ENCODE measurements around the gene ZNF598. TPM values are rescaled to one million over a fixed set of nuclear protein-coding genes. Genes with fewer than 3 reads are reported as not detected.

The ZNF598 gene
- total RNA-seq, 1 experiment from 2014 or later, result 50.4 TPM

DNA sequence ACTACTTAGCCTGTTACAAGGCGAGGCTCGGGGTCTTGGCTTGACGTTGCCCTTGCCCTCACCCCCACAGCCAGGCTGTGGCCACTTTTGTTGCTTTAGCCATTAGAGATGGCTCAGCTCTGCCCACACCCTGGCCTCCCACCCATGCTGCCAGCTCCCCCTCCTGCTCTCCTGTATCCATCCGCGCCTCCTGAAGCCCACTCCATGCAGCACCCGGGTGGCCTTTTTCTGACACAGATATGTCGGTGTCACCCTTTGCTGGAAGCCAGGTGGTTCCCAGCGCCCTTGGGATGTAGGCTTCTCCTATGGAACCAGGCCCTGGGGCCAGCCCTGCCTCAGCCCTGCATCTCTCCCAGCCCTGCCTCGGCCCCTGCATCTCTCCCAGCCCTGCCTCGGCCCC, 47.8 kb upstream of the ZNF598 start:
- Mint-ChIP-seq H3K27ac (ENCODE audit: unreplicated experiment) (no peak overlapping the region), H3K9me3 (ENCODE audit: unreplicated experiment) (no peaks in the 10 kb centered on the region), H3K27me3 (ENCODE audit: insufficient read depth, unreplicated experiment) (no peaks in the 10 kb centered on the region), H3K4me1 (ENCODE audit: low read depth, unreplicated experiment) (no peaks in the 10 kb centered on the region), H3K4me3 (ENCODE audit: unreplicated experiment) (no peak overlapping the region), H3K36me3 (ENCODE audit: insufficient read depth, unreplicated experiment) (peaks cover 16% of the 10 kb centered on the region)
- no peaks in the 10 kb centered on the region for H3K4me1 ChIP-seq
- no peaks in the 10 kb centered on the region for H3K27me3 ChIP-seq (replicated peaks; ENCODE audit: control insufficient read depth, insufficient read depth, low read length)
- intact Hi-C loops (cut with micrococcal nuclease; ENCODE audit: unreplicated experiment), result loop anchor here (2.0 kb wide), 1 partner anchor 33 kb away; no protein-coding TSS in a partner anchor
- TF ChIP-seq, protein P1, sequence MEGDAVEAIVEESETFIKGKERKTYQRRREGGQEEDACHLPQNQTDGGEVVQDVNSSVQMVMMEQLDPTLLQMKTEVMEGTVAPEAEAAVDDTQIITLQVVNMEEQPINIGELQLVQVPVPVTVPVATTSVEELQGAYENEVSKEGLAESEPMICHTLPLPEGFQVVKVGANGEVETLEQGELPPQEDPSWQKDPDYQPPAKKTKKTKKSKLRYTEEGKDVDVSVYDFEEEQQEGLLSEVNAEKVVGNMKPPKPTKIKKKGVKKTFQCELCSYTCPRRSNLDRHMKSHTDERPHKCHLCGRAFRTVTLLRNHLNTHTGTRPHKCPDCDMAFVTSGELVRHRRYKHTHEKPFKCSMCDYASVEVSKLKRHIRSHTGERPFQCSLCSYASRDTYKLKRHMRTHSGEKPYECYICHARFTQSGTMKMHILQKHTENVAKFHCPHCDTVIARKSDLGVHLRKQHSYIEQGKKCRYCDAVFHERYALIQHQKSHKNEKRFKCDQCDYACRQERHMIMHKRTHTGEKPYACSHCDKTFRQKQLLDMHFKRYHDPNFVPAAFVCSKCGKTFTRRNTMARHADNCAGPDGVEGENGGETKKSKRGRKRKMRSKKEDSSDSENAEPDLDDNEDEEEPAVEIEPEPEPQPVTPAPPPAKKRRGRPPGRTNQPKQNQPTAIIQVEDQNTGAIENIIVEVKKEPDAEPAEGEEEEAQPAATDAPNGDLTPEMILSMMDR (IDR thresholded peaks at IDR 0.05; ENCODE audit: insufficient read depth in 1 of 2, low read depth in 1 of 2, low read length in 1 of 2, severe bottlenecking in 1 of 2, unreplicated experiment in 1 of 2), result no peak
- no TSS peak for BruUV-seq (replicated peaks)
- ChIA-PET POLR2A (no interaction called here), CTCF (interaction anchor here (1.0 to 2.4 kb wide), 2 partner anchors 33 to 34 kb away, joined by 5 to 13 read pairs; no protein-coding TSS in a partner anchor)
- H3K9me3 ChIP-seq, result no peaks in the 10 kb centered on the region
- DNase-seq, result no peak
- no peaks in the 10 kb centered on the region for H3K36me3 ChIP-seq (ENCODE audit: control insufficient read depth, insufficient read depth, low read length)
- no peak overlapping the region for H3K4me3 ChIP-seq (ENCODE audit: low read depth, low read length)

GRCh38 chr16:2056681-2057407, 47.2 kb upstream of the ZNF598 start:
- Mint-ChIP-seq H3K4me3 (ENCODE audit: unreplicated experiment) (no peak overlapping the region), H3K4me1 (ENCODE audit: low read depth, unreplicated experiment) (no peaks in the 10 kb centered on the region), H3K27ac (ENCODE audit: unreplicated experiment) (no peak overlapping the region), H3K9me3 (ENCODE audit: unreplicated experiment) (no peaks in the 10 kb centered on the region), H3K27me3 (ENCODE audit: insufficient read depth, unreplicated experiment) (no peaks in the 10 kb centered on the region), H3K36me3 (ENCODE audit: insufficient read depth, unreplicated experiment) (peaks cover 16% of the 10 kb centered on the region)
- Histone ChIP-seq H3K36me3 (ENCODE audit: control insufficient read depth, insufficient read depth, low read length) (no peaks in the 10 kb centered on the region), H3K27me3 (replicated peaks; ENCODE audit: control insufficient read depth, insufficient read depth, low read length) (no peaks in the 10 kb centered on the region), H3K4me3 (ENCODE audit: low read depth, low read length) (no peak overlapping the region), H3K9me3 (no peaks in the 10 kb centered on the region), H3K4me1 (no peaks in the 10 kb centered on the region)
- CTCF ChIA-PET, result interaction anchor here (1.0 to 2.4 kb wide), 2 partner anchors 33 to 34 kb away, joined by 5 to 13 read pairs; no protein-coding TSS in a partner anchor
- POLR2A ChIA-PET, result interaction anchor here (0.6 kb wide), 1 partner anchor 130 kb away, joined by 5 read pairs; no protein-coding TSS in a partner anchor
- no TSS peak for BruUV-seq (replicated peaks)
- peak in 1 of 2 experiments; percentile 33 for DNase-seq
- TF ChIP-seq, protein P1 (IDR thresholded peaks at IDR 0.05; ENCODE audit: insufficient read depth in 1 of 2, low read depth in 1 of 2, low read length in 1 of 2, severe bottlenecking in 1 of 2, unreplicated experiment in 1 of 2), result peak; percentile 21 to 29
- intact Hi-C loops (cut with micrococcal nuclease; ENCODE audit: unreplicated experiment), result loop anchor here (1.0 to 2.0 kb wide), 2 partner anchors 34 kb away; no protein-coding TSS in a partner anchor

GRCh38 chr16:2056077-2056476, 46.5 kb upstream of the ZNF598 start:
- POLR2A ChIA-PET, result no interaction called here
- DNase-seq, result no peak
- Mint-ChIP-seq H3K36me3 (ENCODE audit: insufficient read depth, unreplicated experiment) (peaks cover 16% of the 10 kb centered on the region), H3K27me3 (ENCODE audit: insufficient read depth, unreplicated experiment) (no peaks in the 10 kb centered on the region), H3K27ac (ENCODE audit: unreplicated experiment) (no peak overlapping the region), H3K4me3 (ENCODE audit: unreplicated experiment) (no peak overlapping the region), H3K9me3 (ENCODE audit: unreplicated experiment) (no peaks in the 10 kb centered on the region), H3K4me1 (ENCODE audit: low read depth, unreplicated experiment) (no peaks in the 10 kb centered on the region)
- TF ChIP-seq, protein P1 (IDR thresholded peaks at IDR 0.05; ENCODE audit: insufficient read depth in 1 of 2, low read depth in 1 of 2, low read length in 1 of 2, severe bottlenecking in 1 of 2, unreplicated experiment in 1 of 2), result peak in 1 of 2 experiments; percentile 37
- intact Hi-C loops (cut with micrococcal nuclease; ENCODE audit: unreplicated experiment), result loop anchor here (1.0 to 2.0 kb wide), 2 partner anchors 33 to 35 kb away; no protein-coding TSS in a partner anchor
- no peaks in the 10 kb centered on the region for H3K36me3 ChIP-seq (ENCODE audit: control insufficient read depth, insufficient read depth, low read length)
- no TSS peak for BruUV-seq (replicated peaks)
- no peak overlapping the region for H3K4me3 ChIP-seq (ENCODE audit: low read depth, low read length)
- H3K4me1 ChIP-seq, result no peaks in the 10 kb centered on the region
- CTCF ChIA-PET, result interaction anchor here (0.9 to 2.4 kb wide), 3 partner anchors 8 to 33 kb away, joined by 3 to 13 read pairs (median 3); partner anchors contain the start of genes NTHL1 and TSC2
- H3K27me3 ChIP-seq (replicated peaks; ENCODE audit: control insufficient read depth, insufficient read depth, low read length), result no peaks in the 10 kb centered on the region
- H3K9me3 ChIP-seq, result no peaks in the 10 kb centered on the region
